ENCODE data around the gene ANKRD65.
"Not testable (repeated sequence)": the region's sequence is repeated elsewhere in the genome, so short reads cannot be mapped to it uniquely, and the experiment has no call there.

Gene ANKRD65

DNA sequence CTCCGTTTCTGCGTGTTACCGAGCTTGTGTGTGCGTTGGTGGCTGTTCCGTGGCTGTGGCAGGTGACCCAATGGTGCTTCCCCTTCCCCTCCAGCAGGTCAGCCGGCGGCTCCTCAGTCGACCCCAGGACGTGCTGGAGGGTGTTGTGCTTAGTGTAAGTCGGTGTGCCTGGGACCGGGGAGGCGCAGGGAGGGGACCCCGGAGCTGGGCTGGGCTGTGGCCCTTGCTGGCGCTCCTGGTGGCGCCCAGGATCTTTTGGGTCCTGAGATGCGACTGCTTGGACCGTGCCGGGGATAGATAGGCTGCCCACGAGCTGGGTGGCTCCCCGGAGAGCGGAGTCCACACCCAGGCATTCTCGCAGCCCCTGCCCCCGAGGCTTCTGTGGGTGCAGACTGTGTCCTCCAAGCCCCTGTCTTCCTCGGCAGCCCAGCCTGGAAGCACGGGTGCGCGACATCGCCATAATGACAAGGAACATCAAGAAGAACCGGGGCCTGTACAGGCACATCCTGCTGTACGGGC is 34.3 kb upstream of the ANKRD65 start:
- no peak overlapping the region for H3K4me3 ChIP-seq (ENCODE audit: low read length)
- DNase-seq (ENCODE audit: low read depth) = no peak
- TF ChIP-seq, protein P1, sequence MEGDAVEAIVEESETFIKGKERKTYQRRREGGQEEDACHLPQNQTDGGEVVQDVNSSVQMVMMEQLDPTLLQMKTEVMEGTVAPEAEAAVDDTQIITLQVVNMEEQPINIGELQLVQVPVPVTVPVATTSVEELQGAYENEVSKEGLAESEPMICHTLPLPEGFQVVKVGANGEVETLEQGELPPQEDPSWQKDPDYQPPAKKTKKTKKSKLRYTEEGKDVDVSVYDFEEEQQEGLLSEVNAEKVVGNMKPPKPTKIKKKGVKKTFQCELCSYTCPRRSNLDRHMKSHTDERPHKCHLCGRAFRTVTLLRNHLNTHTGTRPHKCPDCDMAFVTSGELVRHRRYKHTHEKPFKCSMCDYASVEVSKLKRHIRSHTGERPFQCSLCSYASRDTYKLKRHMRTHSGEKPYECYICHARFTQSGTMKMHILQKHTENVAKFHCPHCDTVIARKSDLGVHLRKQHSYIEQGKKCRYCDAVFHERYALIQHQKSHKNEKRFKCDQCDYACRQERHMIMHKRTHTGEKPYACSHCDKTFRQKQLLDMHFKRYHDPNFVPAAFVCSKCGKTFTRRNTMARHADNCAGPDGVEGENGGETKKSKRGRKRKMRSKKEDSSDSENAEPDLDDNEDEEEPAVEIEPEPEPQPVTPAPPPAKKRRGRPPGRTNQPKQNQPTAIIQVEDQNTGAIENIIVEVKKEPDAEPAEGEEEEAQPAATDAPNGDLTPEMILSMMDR (conservative IDR thresholded peaks at IDR 0.05; ENCODE audit: low read length) = no peak

DNA sequence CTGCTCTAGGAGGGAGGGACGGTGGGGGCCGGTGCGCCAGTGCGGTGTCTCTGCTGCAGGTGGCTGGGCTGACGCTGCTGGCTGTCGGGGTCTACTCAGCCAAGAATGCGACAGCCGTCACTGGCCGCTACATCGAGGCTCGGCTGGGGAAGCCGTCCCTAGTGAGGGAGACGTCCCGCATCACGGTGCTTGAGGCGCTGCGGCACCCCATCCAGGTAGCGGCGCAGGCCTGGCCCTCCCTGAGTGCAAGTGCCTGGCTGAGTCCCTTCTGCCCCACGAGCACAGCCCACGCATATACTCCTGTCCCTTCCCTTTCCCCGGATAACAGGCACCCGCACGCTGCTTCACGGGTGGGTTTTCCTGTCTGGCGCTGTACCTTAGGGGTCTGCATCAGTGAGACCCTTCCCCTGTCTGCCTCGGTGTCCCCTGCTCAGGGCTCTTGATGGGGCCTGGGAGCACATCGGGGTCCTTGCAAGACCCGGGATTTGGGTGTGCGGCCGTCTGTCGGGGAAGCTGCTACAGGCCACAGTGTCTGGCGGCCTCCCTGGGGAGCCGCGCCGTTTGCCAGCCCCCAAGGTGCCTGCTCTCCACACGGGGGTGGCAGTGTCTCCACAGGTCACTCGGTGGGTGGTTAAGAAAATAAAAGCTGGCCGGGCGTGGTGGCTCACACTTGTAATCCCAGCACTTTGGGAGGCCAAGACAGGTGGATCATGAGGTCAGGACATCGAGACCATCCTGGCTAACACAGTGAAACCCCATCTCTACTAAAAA is 33.4 kb upstream of the ANKRD65 start:
- DNase-seq (ENCODE audit: low read depth); H3K4me3 ChIP-seq (ENCODE audit: low read length): not testable (repeated sequence)

DNA sequence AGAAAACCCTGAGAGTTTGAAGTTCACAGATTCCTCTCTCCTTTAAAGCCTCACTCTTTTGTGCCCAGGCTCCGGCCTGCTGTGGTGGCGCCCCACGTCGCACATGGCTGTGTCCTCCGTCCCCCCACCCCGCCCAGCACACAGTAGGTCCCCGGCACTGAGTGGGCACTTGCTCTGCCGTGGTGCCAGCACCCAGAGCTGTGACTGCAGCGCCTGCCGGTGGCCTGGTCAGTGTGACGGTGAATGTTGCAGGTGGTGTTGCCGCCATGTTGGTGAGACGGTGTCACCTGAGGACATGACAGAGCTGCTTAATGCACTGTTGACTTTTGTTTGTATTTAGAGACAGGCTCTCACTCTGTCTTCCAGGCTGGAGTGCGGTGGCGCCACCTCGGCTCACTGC is 31.8 kb upstream of the ANKRD65 start:
- no peak overlapping the region for H3K4me3 ChIP-seq (ENCODE audit: low read length)
- TF ChIP-seq, protein P1 (conservative IDR thresholded peaks at IDR 0.05; ENCODE audit: low read length) = no peak
- DNase-seq (ENCODE audit: low read depth) = no peak

DNA sequence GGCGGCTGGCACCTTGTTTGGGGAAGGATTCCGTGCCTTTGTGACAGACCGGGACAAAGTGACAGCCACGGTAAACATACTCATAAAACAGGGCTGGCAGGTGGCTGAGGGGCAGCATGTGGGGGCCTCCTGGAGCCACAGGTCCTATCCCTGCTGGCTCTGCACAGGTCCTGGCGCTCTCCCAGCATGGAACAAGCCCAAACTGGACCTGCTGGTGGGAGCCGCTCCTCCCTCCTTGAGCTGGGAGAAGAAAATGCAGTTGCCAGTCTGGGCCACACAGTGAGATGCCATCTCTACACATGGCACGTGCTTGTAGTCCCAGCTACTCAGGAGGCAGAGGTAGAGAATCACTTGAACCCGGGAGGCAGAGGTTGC is 31.3 kb upstream of the ANKRD65 start:
- not testable (repeated sequence) for H3K4me3 ChIP-seq (ENCODE audit: low read length); DNase-seq (ENCODE audit: low read depth)

DNA sequence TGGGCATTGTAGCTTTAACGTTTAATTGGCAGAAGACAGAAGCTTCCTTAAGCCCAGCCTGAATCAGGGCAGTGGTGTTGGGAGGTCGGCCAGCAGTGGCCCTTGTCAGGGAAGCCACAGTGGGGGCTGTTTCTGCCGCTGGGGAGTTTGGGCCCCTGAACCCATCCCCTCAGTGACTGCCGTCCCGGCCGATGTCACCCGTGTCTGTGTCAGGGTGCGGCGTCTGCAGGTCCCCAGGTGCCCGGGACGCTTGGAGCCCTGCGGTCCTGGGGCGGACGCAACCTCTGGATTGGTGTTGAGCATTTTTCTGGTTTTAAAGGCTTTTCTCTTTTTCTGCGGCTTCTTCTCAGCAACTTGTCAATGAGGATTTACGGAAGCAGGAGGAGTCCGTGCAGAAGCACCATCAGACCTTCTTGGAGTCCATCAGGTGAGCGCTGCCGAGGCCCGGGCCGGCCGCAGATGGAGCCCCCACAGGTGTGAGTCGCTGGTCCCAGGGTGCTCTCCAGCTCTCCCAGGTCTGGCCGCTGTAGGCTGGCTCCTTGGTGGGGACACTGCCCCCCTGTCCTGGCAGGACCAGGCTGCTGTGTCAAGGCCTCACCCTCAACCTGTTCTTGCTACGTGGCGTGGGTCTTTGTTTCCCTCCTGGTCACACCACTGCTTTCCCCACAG is 30.8 kb upstream of the ANKRD65 start:
- no peak overlapping the region for H3K4me3 ChIP-seq (ENCODE audit: low read length)
- DNase-seq (ENCODE audit: low read depth) = no peak
- TF ChIP-seq, protein P1 (conservative IDR thresholded peaks at IDR 0.05; ENCODE audit: low read length) = no peak

DNA sequence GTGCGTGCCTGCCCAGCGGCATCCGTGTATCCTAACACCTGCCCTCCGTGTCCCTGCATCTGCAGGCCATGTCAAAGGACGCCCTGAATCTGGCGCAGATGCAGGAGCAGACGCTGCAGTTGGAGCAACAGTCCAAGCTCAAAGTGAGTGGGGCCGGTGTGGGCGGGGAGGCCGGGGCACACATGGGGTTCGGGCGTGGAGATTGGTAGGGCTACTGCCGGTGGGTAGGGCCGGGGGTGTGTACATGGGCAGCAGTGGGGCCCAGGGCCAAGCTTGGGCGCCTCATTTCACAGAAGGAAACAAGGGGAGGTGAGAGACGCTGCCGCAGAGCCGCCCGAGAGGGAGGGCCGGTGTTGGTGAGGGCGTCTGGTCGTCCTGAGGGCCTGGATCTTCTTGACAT is 29.5 kb upstream of the ANKRD65 start:
- H3K4me3 ChIP-seq (ENCODE audit: low read length); DNase-seq (ENCODE audit: low read depth): not testable (repeated sequence)

DNA sequence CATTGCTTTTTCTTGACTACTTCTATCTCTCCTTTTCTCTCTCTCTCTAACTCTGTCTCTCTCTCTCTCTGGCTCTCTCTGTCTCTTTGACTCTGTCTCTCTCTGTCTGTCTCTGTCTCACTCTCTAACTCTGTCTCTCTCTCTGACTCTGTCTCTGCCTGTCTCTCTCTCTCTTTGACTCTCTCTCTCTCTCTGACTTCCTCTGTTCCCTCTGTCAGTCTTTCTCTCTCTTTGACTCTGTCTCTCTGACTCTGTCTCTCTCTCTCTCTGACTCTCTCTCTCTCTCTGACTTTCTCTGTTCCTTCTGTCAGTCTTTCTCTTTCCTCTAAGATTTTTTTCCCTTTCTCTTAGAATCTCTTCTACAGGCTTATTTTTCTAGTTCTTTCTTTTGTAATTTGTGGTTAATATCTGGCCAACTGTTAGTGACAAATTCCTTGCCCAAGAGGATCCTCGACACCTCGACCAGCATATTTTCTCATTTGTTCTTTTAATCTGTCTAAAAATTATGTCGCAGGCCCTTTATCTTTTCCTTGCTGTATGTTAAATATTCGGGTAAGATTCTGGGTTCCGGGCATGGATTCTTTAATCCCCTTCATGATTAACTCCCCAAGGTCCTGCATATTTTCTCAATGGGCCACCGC is 28.1 kb upstream of the ANKRD65 start, which contains the start of gene ATAD3C:
TSS of gene ATAD3C (plus strand) at position 591 of the 641 bp plus-strand sequence. CDS start 995 bp downstream, outside the sequence.
- TF ChIP-seq, protein P1 (conservative IDR thresholded peaks at IDR 0.05; ENCODE audit: low read length) = no peak
- H3K4me3 ChIP-seq (ENCODE audit: low read length) = no peak within 1 kb of the TSS
- DNase-seq (ENCODE audit: low read depth) = no peak

DNA sequence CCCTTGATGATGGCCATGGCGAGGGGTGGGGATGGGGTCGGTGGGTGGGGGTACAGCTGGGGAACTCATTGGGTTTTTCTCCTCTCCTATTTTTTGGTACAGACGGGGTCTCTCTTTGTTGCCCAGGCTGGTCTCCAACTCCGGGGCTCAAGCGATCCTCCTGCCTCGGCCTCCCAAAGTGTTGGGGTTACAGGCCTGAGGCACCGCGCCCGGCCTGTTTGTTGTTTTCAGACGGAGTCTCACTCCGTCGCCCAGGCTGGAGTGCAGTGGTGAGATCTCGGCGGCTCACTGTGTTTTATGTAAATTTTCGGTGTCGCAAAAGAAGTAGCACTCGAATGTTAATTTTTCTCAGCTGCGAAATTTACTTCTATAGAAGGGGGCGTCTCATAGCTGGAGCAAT is 25.6 kb upstream of the ANKRD65 start:
- not testable (repeated sequence) for DNase-seq (ENCODE audit: low read depth); H3K4me3 ChIP-seq (ENCODE audit: low read length)

Measured in AG10803 (cell line).